GM13977 (cell line): Measurements from ENCODE around the gene POU2F2.
A peak's percentile ranks its signal among the peaks of the same experiment; 100 is the strongest.

Source experiments
- DNase-seq: peaks from one replicate; pipeline ENCODE4 v3.0.0; 2012; ENCODE audit warnings: low spot score
- CTCF ChIP-seq: IDR thresholded peaks from 2 replicates; pipeline ENCODE4 v1.5.1; 2012; ENCODE audit warnings: mild to moderate bottlenecking, control low read depth; ENCODE audit not compliant: insufficient read depth; ENCODE audit errors: extremely low read depth, missing control alignments
- in situ Hi-C: fragments of 300-500 bp; cut with MboI; formaldehyde crosslinking; loops from one replicate; pipeline ENCODE4 v1.12.0; 2022; ENCODE audit warnings: low sequenced_read_pairs, low pct_unique_long_range_greater_than_20kb, mixed read lengths, inconsistent platforms; ENCODE audit not compliant: unreplicated experiment

Gene POU2F2

DNA sequence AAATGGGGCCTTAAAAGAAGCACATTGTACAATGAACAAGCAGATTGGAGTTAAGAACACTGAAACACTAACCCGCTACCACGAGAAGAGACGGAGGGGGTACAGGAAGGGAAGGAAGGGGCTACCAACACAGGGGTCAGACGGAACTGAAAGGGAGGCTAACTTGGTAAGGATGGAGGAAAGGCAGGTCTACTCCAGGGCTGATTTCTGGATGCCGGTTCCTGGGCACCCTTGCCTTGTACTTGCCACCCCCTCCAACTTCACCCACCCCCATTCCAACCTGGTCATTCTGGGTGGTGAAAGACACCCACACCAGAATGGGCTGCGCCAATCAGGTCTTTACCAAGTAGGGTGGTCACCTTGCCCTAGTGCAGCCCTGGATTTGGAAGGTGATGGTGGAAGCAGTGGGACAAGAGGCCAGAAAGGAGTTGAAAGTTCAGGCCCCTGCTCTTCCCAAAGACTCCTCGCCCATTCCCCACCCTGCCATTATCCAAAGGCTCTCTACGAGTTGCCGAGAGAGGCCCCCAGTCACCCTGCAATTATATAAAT, 46.0 kb downstream of the POU2F2 start:
- DNase-seq = no peak
- in situ Hi-C loops = no loop called here

GRCh38 chr19:42083537-42083936, 48.7 kb downstream of the POU2F2 start:
- no peak for DNase-seq
- in situ Hi-C loops = no loop called here
- no peak for TF ChIP-seq CTCF

More for the DNA sequence above, 46.0 kb downstream of the POU2F2 start:
- no peak for TF ChIP-seq CTCF

- no peak for DNase-seq
- in situ Hi-C loops = no loop called here
- TF ChIP-seq CTCF = peak; percentile 62
Measured at GRCh38 chr19:42081584-42082203, 50.6 kb downstream of the POU2F2 start.

- no peak for DNase-seq
- in situ Hi-C loops = no loop called here
Measured at GRCh38 chr19:42080764-42081375, 51.4 kb downstream of the POU2F2 start.

GRCh38 chr19:42079886-42080763, 52.1 kb downstream of the POU2F2 start:
- in situ Hi-C loops = no loop called here
- TF ChIP-seq CTCF = no peak
- DNase-seq = no peak

More at GRCh38 chr19:42080764-42081375, 51.4 kb downstream of the POU2F2 start:
- no peak for TF ChIP-seq CTCF

GRCh38 chr19:42079276-42079669, 53.0 kb downstream of the POU2F2 start:
- in situ Hi-C loops = no loop called here
- no peak for DNase-seq
- no peak for TF ChIP-seq CTCF
